GM19438 (cell line): ENCODE data around the gene CEP72.

ENCODE experiments used
- ATAC-seq: cut with Tn5 transposase; IDR thresholded peaks from one replicate; pipeline ENCODE4 v1.9.1; 2021; ENCODE audit warnings: low read depth; ENCODE audit not compliant: unreplicated experiment

CEP72 gene

GRCh38 chr5:652023-652515 lies 39.9 kb downstream of the CEP72 start:
- ATAC-seq = no peak

- no peak for ATAC-seq
These were observed 40.7 kb downstream of the CEP72 start for GRCh38 chr5:652773-653350.

GRCh38 chr5:654071-654778 lies 42.1 kb downstream of the CEP72 start:
- no peak for ATAC-seq

- no peak for ATAC-seq
These were observed 43.3 kb downstream of the CEP72 start for GRCh38 chr5:655406-655805.

- no peak for ATAC-seq
These were observed 45.4 kb downstream of the CEP72 start for GRCh38 chr5:657570-657969.

- ATAC-seq = no peak
These were observed 46.0 kb downstream of the CEP72 start for GRCh38 chr5:658103-658502.

- ATAC-seq = no peak
These were observed 47.5 kb downstream of the CEP72 start for GRCh38 chr5:659496-660263.

GRCh38 chr5:660491-661030 lies 48.4 kb downstream of the CEP72 start:
- no peak for ATAC-seq

- ATAC-seq = no peak
These were observed 50.0 kb downstream of the CEP72 start for GRCh38 chr5:661891-662750.

- ATAC-seq = no peak
These were observed 50.8 kb downstream of the CEP72 start for GRCh38 chr5:662751-663435.

- no peak for ATAC-seq
These were observed 51.5 kb downstream of the CEP72 start for GRCh38 chr5:663436-664342.

- ATAC-seq = no peak
These were observed 52.3 kb downstream of the CEP72 start for GRCh38 chr5:664343-664993.

GRCh38 chr5:664994-665360 lies 52.8 kb downstream of the CEP72 start:
- ATAC-seq = no peak

GRCh38 chr5:665541-665955 lies 53.4 kb downstream of the CEP72 start:
- no peak for ATAC-seq

GRCh38 chr5:665956-666711 lies 54.0 kb downstream of the CEP72 start:
- ATAC-seq = no peak

GRCh38 chr5:666816-667498 lies 54.8 kb downstream of the CEP72 start:
- ATAC-seq = no peak
